Pancreas (tissue), 10 donors: ENCODE measurements around the gene FYN. TPM values are rescaled to one million over a fixed set of nuclear protein-coding genes. Genes with fewer than 3 reads are reported as not detected.
"Not testable (repeated sequence)": the region's sequence is repeated elsewhere in the genome, so short reads cannot be mapped to it uniquely, and the experiment has no call there.

Experiments
- ATAC-seq, 4 donors: fragments of 200-7000 bp; cut with Tn5 transposase; one replicate each; pipeline versions ENCODE4 v1.8.0 to v1.9.1; 2020; ENCODE audit warnings: mild to moderate bottlenecking in 4 of 4, moderate library complexity in 4 of 4
- DNase-seq, 6 donors: peaks; one replicate each; pipeline ENCODE4 v3.0.0-alpha.2; 2020
- FAIRE-seq: peaks from 2 replicates; lab custom pipeline; 2012; peaks lifted over from hg19 to GRCh38; lab: Jason Lieb, UNC
- H3K27ac ChIP-seq, 4 donors: fragments of 200-600 bp; sonication (generic); 1 replicate in 3 of 4; 2 replicates in 1 of 4; pipeline versions ENCODE4 v1.5.0 to v1.8.0; 2020
- H3K27me3 ChIP-seq, 4 donors: fragments of 200-600 bp; one replicate each; pipeline ENCODE4 v1.8.0; 2021
- H3K36me3 ChIP-seq, 3 donors: fragments of 200-600 bp; sonication (generic) in 1 of 3; one replicate each; pipeline versions ENCODE4 v1.5.0 to v1.8.0; 2020 to 2021
- H3K4me1 ChIP-seq, 3 donors: fragments of 200-600 bp; one replicate each; pipeline ENCODE4 v1.8.0; 2021
- H3K4me3 ChIP-seq, 4 donors: fragments of 200-600 bp; sonication (generic) in 2 of 4; one replicate each; pipeline versions ENCODE4 v1.5.0 to v1.8.0; 2020 to 2021
- H3K9me3 ChIP-seq, 4 donors: fragments of 200-600 bp; one replicate each; pipeline ENCODE4 v1.8.0; 2021
- CTCF ChIP-seq, 4 donors: fragments of 200-600 bp; sonication (generic) in 3 of 4; IDR thresholded peaks; one replicate each; pipeline versions ENCODE4 v1.5.0 to v1.8.0; 2021; ENCODE audit warnings: antibody characterized with exemption in 4 of 4
- WGBS, 2 donors: extraction: QIAGEN DNeasy Blood & Tissue Kit; methylation state at CpG; one replicate each; pipeline ENCODE4 v1.1.7; 2013; 5-methylcytosine and 5-hydroxymethylcytosine counted together
- intact Hi-C, 3 donors: fragments of 100-400 bp; cut with DNase I; formaldehyde crosslinking; loops; one replicate each; pipeline versions ENCODE4 v1.11.1 to v1.14.2; 2022
- polyA plus RNA-seq, 2 donors: library from polyadenylated mRNA; stranded (reverse); fragments of 200-250 nt; gene quantifications; one replicate each; pipeline ENCODE4 v1.2.3, GENCODE V29; 2013
- total RNA-seq, 6 donors: library from RNA; stranded (reverse); fragmentation: NEBNext Ultra II Directional in 4 of 6; extraction: Animal tissue kit (Norgen Biotek cat#: 25700) in 4 of 6; gene quantifications; one replicate each; pipeline versions ENCODE4 v1.2.1 to v1.2.4, GENCODE V29; 2021 to 2023
- donor health status: healthy with polysubstance abuse.
- donor health status: DM: no; HTN: no; CAD: no; lungs with moderate emphysema.
- donor health status: DM: no; HTN: no; CAD: no.
- donor health status: control.
- donor health status: control.
- donor health status: Bipolar disorder and iron deficiency.
- donor health status: DM: yes; HTN: yes; CAD: no.
- donor health status: DM: no; HTN: no; CAD: no.
- donor health status: DM: no; HTN: no; CAD: no.
- donor health status: DM: yes; HTN: yes; CAD: no.

FYN gene
- total and polyA plus RNA-seq, 8 donors: 6.4 to 21.7 (median 11.9) TPM

GRCh38 chr6:111788379-111789276 lies 84.6 kb downstream of the FYN start:
- Histone ChIP-seq H3K27me3 (no peaks in the 10 kb centered on the region), H3K36me3 (no peaks in the 10 kb centered on the region), H3K27ac (no peak overlapping the region), H3K4me3 (no peak overlapping the region), H3K9me3 (no peaks in the 10 kb centered on the region), H3K4me1 (no peaks in the 10 kb centered on the region)
- 62 to 75% methylated on average over 1 of the region's 1 CpG for WGBS, 2 donors
- peak in 1 of 4 donors; percentile 22 for ATAC-seq
- no peak for TF ChIP-seq CTCF (IDR thresholded peaks at IDR 0.05)
- intact Hi-C loops: no loop called here
- no peak for DNase-seq
- FAIRE-seq: no peak

GRCh38 chr6:111786151-111786550 lies 87.1 kb downstream of the FYN start:
- H3K27ac ChIP-seq, H3K27me3 ChIP-seq, FAIRE-seq, H3K4me1 ChIP-seq, H3K4me3 ChIP-seq, ATAC-seq, H3K9me3 ChIP-seq, H3K36me3 ChIP-seq, DNase-seq, intact Hi-C loops: not testable (repeated sequence)
- 93 to 97% methylated on average over 2 of the region's 2 CpGs for WGBS, 2 donors

GRCh38 chr6:111784433-111784832 lies 88.8 kb downstream of the FYN start:
- no peak overlapping the region for H3K4me3 ChIP-seq
- H3K9me3 ChIP-seq: no peaks in the 10 kb centered on the region
- no peaks in the 10 kb centered on the region for H3K27me3 ChIP-seq
- TF ChIP-seq CTCF (IDR thresholded peaks at IDR 0.05): no peak
- no peaks in the 10 kb centered on the region for H3K4me1 ChIP-seq
- ATAC-seq: no peak
- no peaks in the 10 kb centered on the region for H3K36me3 ChIP-seq
- 14 to 19% methylated on average over 2 of the region's 2 CpGs for WGBS, 2 donors
- no peak for DNase-seq
- FAIRE-seq: no peak
- intact Hi-C loops: no loop called here
- no peak overlapping the region for H3K27ac ChIP-seq

- H3K27me3 ChIP-seq: no peaks in the 10 kb centered on the region
- intact Hi-C loops: no loop called here
- no peak overlapping the region for H3K27ac ChIP-seq
- WGBS, 2 donors: 60 to 64% methylated on average over 3 of the region's 3 CpGs
- no peak overlapping the region for H3K4me3 ChIP-seq
- no peaks in the 10 kb centered on the region for H3K4me1 ChIP-seq
- FAIRE-seq: no peak
- no peaks in the 10 kb centered on the region for H3K9me3 ChIP-seq
- ATAC-seq: no peak
- no peak for TF ChIP-seq CTCF (IDR thresholded peaks at IDR 0.05)
- DNase-seq: no peak
- no peaks in the 10 kb centered on the region for H3K36me3 ChIP-seq
These were observed 90.3 kb downstream of the FYN start for GRCh38 chr6:111782887-111783466.

GRCh38 chr6:111782192-111782809 lies 91.0 kb downstream of the FYN start:
- Histone ChIP-seq H3K27me3 (no peaks in the 10 kb centered on the region), H3K9me3 (no peaks in the 10 kb centered on the region), H3K4me1 (no peaks in the 10 kb centered on the region), H3K27ac (no peak overlapping the region), H3K36me3 (no peaks in the 10 kb centered on the region), H3K4me3 (no peak overlapping the region)
- no peak for FAIRE-seq
- WGBS, 2 donors: 78 to 79% methylated on average over 5 of the region's 5 CpGs
- no peak for DNase-seq
- TF ChIP-seq CTCF (IDR thresholded peaks at IDR 0.05): no peak
- intact Hi-C loops: no loop called here
- ATAC-seq: no peak
